ENCODE data around the gene AQP12A. TPM values are rescaled to one million over a fixed set of nuclear protein-coding genes. Genes with fewer than 3 reads are reported as not detected.

Gene AQP12A
- total and polyA plus RNA-seq, 2 donors (not counting 1 experiment from before 2014, with no cell fraction given), result not detected

DNA sequence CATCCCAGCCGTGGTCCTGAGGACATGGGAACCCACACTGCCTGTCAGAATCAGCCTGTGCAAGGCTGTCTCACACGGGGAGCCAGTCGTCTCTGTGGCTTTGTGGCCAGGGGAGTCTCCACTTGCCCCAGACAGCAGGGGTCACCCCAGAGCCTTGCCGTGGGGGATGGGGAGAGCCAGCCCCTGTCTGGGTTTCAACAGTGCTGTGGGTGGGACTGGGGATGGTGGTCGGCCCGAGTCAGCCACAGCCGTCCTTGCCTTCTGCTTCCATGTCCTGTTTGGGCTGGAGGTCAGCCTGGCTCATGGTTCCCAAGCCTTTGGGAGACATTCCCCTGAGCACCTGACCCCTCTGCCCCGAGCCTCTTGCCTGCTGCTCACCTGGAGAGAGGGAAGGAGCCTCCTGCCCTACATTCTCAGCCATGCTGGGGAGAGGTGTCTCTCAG, 46.8 kb upstream of the AQP12A start:
- no peak overlapping the region for H3K27ac ChIP-seq (ENCODE audit: insufficient read depth, low read length)
- TF ChIP-seq EZH2 (IDR thresholded peaks at IDR 0.05; ENCODE audit: low read length, missing control alignments), result no peak
- TF ChIP-seq, protein P1, sequence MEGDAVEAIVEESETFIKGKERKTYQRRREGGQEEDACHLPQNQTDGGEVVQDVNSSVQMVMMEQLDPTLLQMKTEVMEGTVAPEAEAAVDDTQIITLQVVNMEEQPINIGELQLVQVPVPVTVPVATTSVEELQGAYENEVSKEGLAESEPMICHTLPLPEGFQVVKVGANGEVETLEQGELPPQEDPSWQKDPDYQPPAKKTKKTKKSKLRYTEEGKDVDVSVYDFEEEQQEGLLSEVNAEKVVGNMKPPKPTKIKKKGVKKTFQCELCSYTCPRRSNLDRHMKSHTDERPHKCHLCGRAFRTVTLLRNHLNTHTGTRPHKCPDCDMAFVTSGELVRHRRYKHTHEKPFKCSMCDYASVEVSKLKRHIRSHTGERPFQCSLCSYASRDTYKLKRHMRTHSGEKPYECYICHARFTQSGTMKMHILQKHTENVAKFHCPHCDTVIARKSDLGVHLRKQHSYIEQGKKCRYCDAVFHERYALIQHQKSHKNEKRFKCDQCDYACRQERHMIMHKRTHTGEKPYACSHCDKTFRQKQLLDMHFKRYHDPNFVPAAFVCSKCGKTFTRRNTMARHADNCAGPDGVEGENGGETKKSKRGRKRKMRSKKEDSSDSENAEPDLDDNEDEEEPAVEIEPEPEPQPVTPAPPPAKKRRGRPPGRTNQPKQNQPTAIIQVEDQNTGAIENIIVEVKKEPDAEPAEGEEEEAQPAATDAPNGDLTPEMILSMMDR (conservative IDR thresholded peaks at IDR 0.05 in 1 of 2, IDR thresholded peaks at IDR 0.05 in 1 of 2; ENCODE audit: low read depth in 1 of 2, low read length in 2 of 2), result no peak
- no peak overlapping the region for H3K9ac ChIP-seq (ENCODE audit: insufficient read depth, low read length)
- no peak overlapping the region for H3K4me2 ChIP-seq (ENCODE audit: extremely low read depth, insufficient read depth, low read length)
- no peaks in the 10 kb centered on the region for H3K9me3 ChIP-seq (ENCODE audit: control insufficient read depth, insufficient read depth, low read depth, low read length)
- H3K4me1 ChIP-seq (ENCODE audit: control insufficient read depth, extremely low read depth, insufficient read depth, low read length), result no peaks in the 10 kb centered on the region
- no peaks in the 10 kb centered on the region for H3K36me3 ChIP-seq (ENCODE audit: control insufficient read depth, insufficient read depth, low read length)
- no peaks in the 10 kb centered on the region for H3K79me2 ChIP-seq (ENCODE audit: control insufficient read depth, insufficient read depth, low read length)
- no peak for DNase-seq (ENCODE audit: low read depth in 2 of 2)
- peaks cover 4% of the 10 kb centered on the region for H3K27me3 ChIP-seq (ENCODE audit: control insufficient read depth, insufficient read depth, low read length)
- no peak overlapping the region for H2AFZ ChIP-seq (ENCODE audit: low read length)
- H4K20me1 ChIP-seq (ENCODE audit: control insufficient read depth, extremely low read depth, insufficient read depth, low read length), result no peaks in the 10 kb centered on the region
- no peak overlapping the region for H3K4me3 ChIP-seq (replicated peaks in 1 of 4; ENCODE audit: control extremely low read depth in 1 of 4, insufficient read depth in 1 of 4, low read depth in 3 of 4, low read length in 4 of 4)

DNA sequence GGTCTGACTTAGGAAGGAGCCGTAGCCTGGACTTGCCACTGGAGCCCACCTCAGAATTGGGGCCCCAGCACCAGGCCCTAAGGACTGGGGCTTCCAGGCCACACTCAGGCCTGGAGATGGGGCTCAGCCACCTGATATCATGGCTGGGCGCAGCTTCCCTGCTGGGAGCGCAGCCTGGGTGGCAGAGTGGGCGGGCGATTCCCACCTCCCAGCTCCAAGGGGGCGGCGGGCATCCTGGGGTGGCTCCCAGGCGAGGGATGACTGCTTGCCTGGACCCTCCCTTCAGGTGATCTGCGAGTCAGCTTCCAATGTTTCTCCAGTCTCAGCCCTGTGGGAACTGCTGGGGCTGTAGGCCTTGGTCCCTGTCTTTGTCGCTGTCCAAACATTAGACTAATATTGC, 46.3 kb upstream of the AQP12A start:
- peaks cover 4% of the 10 kb centered on the region for H3K27me3 ChIP-seq (ENCODE audit: control insufficient read depth, insufficient read depth, low read length)
- H3K4me1 ChIP-seq (ENCODE audit: control insufficient read depth, extremely low read depth, insufficient read depth, low read length), result no peaks in the 10 kb centered on the region
- no peaks in the 10 kb centered on the region for H3K36me3 ChIP-seq (ENCODE audit: control insufficient read depth, insufficient read depth, low read length)
- no peak overlapping the region for H3K9ac ChIP-seq (ENCODE audit: insufficient read depth, low read length)
- no peaks in the 10 kb centered on the region for H4K20me1 ChIP-seq (ENCODE audit: control insufficient read depth, extremely low read depth, insufficient read depth, low read length)
- H3K79me2 ChIP-seq (ENCODE audit: control insufficient read depth, insufficient read depth, low read length), result no peaks in the 10 kb centered on the region
- H2AFZ ChIP-seq (ENCODE audit: low read length), result no peak overlapping the region
- no peak overlapping the region for H3K27ac ChIP-seq (ENCODE audit: insufficient read depth, low read length)
- no peaks in the 10 kb centered on the region for H3K9me3 ChIP-seq (ENCODE audit: control insufficient read depth, insufficient read depth, low read depth, low read length)
- DNase-seq (ENCODE audit: low read depth in 2 of 2), result no peak
- TF ChIP-seq, protein P1 (conservative IDR thresholded peaks at IDR 0.05 in 1 of 2, IDR thresholded peaks at IDR 0.05 in 1 of 2; ENCODE audit: low read depth in 1 of 2, low read length in 2 of 2), result no peak
- no peak for TF ChIP-seq EZH2 (IDR thresholded peaks at IDR 0.05; ENCODE audit: low read length, missing control alignments)
- no peak overlapping the region for H3K4me3 ChIP-seq (replicated peaks in 1 of 4; ENCODE audit: control extremely low read depth in 1 of 4, insufficient read depth in 1 of 4, low read depth in 3 of 4, low read length in 4 of 4)
- no peak overlapping the region for H3K4me2 ChIP-seq (ENCODE audit: extremely low read depth, insufficient read depth, low read length)

- Histone ChIP-seq H3K36me3 (ENCODE audit: control insufficient read depth, insufficient read depth, low read length) (no peaks in the 10 kb centered on the region), H3K4me1 (ENCODE audit: control insufficient read depth, extremely low read depth, insufficient read depth, low read length) (no peaks in the 10 kb centered on the region), H4K20me1 (ENCODE audit: control insufficient read depth, extremely low read depth, insufficient read depth, low read length) (no peaks in the 10 kb centered on the region), H3K79me2 (ENCODE audit: control insufficient read depth, insufficient read depth, low read length) (no peaks in the 10 kb centered on the region), H3K9ac (ENCODE audit: insufficient read depth, low read length) (no peak overlapping the region), H3K9me3 (ENCODE audit: control insufficient read depth, insufficient read depth, low read depth, low read length) (no peaks in the 10 kb centered on the region), H3K4me2 (ENCODE audit: extremely low read depth, insufficient read depth, low read length) (no peak overlapping the region), H3K27me3 (ENCODE audit: control insufficient read depth, insufficient read depth, low read length) (peaks cover 4% of the 10 kb centered on the region), H3K4me3 (replicated peaks in 1 of 4; ENCODE audit: control extremely low read depth in 1 of 4, insufficient read depth in 1 of 4, low read depth in 3 of 4, low read length in 4 of 4) (no peak overlapping the region), H3K27ac (ENCODE audit: insufficient read depth, low read length) (no peak overlapping the region), H2AFZ (ENCODE audit: low read length) (no peak overlapping the region)
- TF ChIP-seq EZH2 (IDR thresholded peaks at IDR 0.05; ENCODE audit: low read length, missing control alignments), result no peak
- no peak for DNase-seq (ENCODE audit: low read depth in 2 of 2)
These were observed 45.9 kb upstream of the AQP12A start for GRCh38 chr2:240645801-240646175.
